Right lobe of liver (tissue), 6 donors: ENCODE results near the gene IL17B. TPM values are rescaled to one million over a fixed set of nuclear protein-coding genes. Genes with fewer than 3 reads are reported as not detected.
A peak's percentile ranks its signal among the peaks of the same experiment; 100 is the strongest.

Experiments
- ATAC-seq, 4 donors: fragments of 200-7000 bp; cut with Tn5 transposase; one replicate each; pipeline ENCODE4 v1.9.1; 2020; ENCODE audit warnings: mild to moderate bottlenecking in 4 of 4, moderate library complexity in 4 of 4
- DNase-seq, 3 donors: peaks; one replicate each; pipeline ENCODE4 v3.0.0-alpha.2; 2020
- H3K27ac ChIP-seq, 3 donors: fragments of 200-600 bp; one replicate each; pipeline ENCODE4 v1.8.0; 2022
- H3K27me3 ChIP-seq, 2 donors: fragments of 200-600 bp; one replicate each; pipeline ENCODE4 v1.8.0; 2022
- H3K36me3 ChIP-seq, 4 donors: fragments of 200-600 bp; sonication (generic) in 1 of 4; one replicate each; pipeline versions ENCODE4 v1.5.1 to v1.8.0; 2017 to 2022; ENCODE audit warnings: control low read depth in 1 of 4
- H3K4me1 ChIP-seq, 4 donors: fragments of 200-600 bp; sonication (generic) in 1 of 4; one replicate each; pipeline versions ENCODE4 v1.5.1 to v1.8.0; 2017 to 2022; ENCODE audit warnings: control low read depth in 1 of 4
- H3K4me3 ChIP-seq, 3 donors: fragments of 200-600 bp; one replicate each; pipeline ENCODE4 v1.8.0; 2022
- H3K9me3 ChIP-seq, 4 donors: fragments of 200-600 bp; sonication (generic) in 1 of 4; one replicate each; pipeline versions ENCODE4 v1.5.1 to v1.8.0; 2017 to 2022; ENCODE audit warnings: control low read depth in 1 of 4
- CTCF ChIP-seq, 4 donors: fragments of 200-600 bp in 3 of 4; fragments of 450-650 bp in 1 of 4; IDR thresholded peaks; one replicate each; pipeline versions ENCODE4 v1.5.1 to v1.8.0; 2016 to 2022; ENCODE audit warnings: antibody characterized with exemption in 4 of 4, mild to moderate bottlenecking in 2 of 4
- POLR2A ChIP-seq: fragments of 450-650 bp; IDR thresholded peaks from one replicate; pipeline ENCODE4 v1.6.1; 2017; ENCODE audit warnings: antibody characterized with exemption, mild to moderate bottlenecking
- WGBS: methylation state at CpG from one replicate; pipeline ENCODE4 v1.1.6; 2018; ENCODE audit warnings: low coverage, low lambda C conversion rate; ENCODE audit not compliant: insufficient coverage; ENCODE audit errors: missing lambda C conversion rate; 5-methylcytosine and 5-hydroxymethylcytosine counted together
- intact Hi-C, 2 donors: fragments of 100-400 bp; cut with DNase I; formaldehyde crosslinking; loops; one replicate each; pipeline versions ENCODE4 v1.11.2 to v1.14.1; 2022
- total RNA-seq, 6 experiments: library from RNA; depleted of rRNA in 2 of 6; stranded (reverse); fragments of >200 nt in 2 of 6; fragmentation: NEBNext Ultra II Directional in 3 of 6; extraction: Animal tissue kit (Norgen Biotek cat#: 25700) in 3 of 6; gene quantifications; one replicate each; pipeline versions ENCODE4 v1.1.0 to v1.2.4, GENCODE V29; 2016 to 2023
- donor health status: DM: no; HTN: yes; CAD: no.
- donor health status: DM: no; HTN: no; CAD: no.
- donor health status: DM: no; HTN: no; CAD: no.
- donor health status: DM: no; HTN: yes; CAD: no.
- donor health status: DM: no; HTN: yes; CAD: no.

Gene IL17B
- total RNA-seq, 6 experiments from 2014 or later = not detected

GRCh38 chr5:149419859-149420544 is 40.9 kb upstream of the IL17B start:
- no peak for TF ChIP-seq POLR2A
- no peak for TF ChIP-seq CTCF (IDR thresholded peaks at IDR 0.05)
- Histone ChIP-seq H3K4me3 (no peak overlapping the region), H3K27me3 (no peaks in the 10 kb centered on the region), H3K36me3 (no peaks in the 10 kb centered on the region), H3K4me1 (no peaks in the 10 kb centered on the region), H3K9me3 (no peaks in the 10 kb centered on the region), H3K27ac (no peak overlapping the region)
- 45% methylated on average over 8 of the region's 13 CpGs for WGBS
- intact Hi-C loops = loop anchor here in 1 of 2 donors (5.0 kb wide), 1 partner anchor 38 kb away; no protein-coding TSS in a partner anchor
- DNase-seq (no peak), ATAC-seq (peak in 1 of 4 donors; percentile 6)

GRCh38 chr5:149419532-149419858 is 40.4 kb upstream of the IL17B start:
- no peaks in the 10 kb centered on the region for H3K9me3 ChIP-seq
- ATAC-seq (no peak), DNase-seq (no peak)
- no peak overlapping the region for H3K4me3 ChIP-seq
- no peaks in the 10 kb centered on the region for H3K4me1 ChIP-seq
- intact Hi-C loops = no loop called here
- no peaks in the 10 kb centered on the region for H3K36me3 ChIP-seq
- 100% methylated on average over 1 of the region's 3 CpGs for WGBS
- no peaks in the 10 kb centered on the region for H3K27me3 ChIP-seq
- no peak for TF ChIP-seq POLR2A
- TF ChIP-seq CTCF (IDR thresholded peaks at IDR 0.05) = no peak
- no peak overlapping the region for H3K27ac ChIP-seq

- ATAC-seq = no peak
- no peak overlapping the region for H3K4me3 ChIP-seq
- H3K4me1 ChIP-seq = no peaks in the 10 kb centered on the region
- H3K36me3 ChIP-seq = no peaks in the 10 kb centered on the region
- TF ChIP-seq CTCF (IDR thresholded peaks at IDR 0.05) (no peak), POLR2A (no peak)
- no peaks in the 10 kb centered on the region for H3K27me3 ChIP-seq
- intact Hi-C loops = no loop called here
- no peak overlapping the region for H3K27ac ChIP-seq
- 64% methylated on average over 6 of the region's 6 CpGs for WGBS
- no peak for DNase-seq
- H3K9me3 ChIP-seq = no peaks in the 10 kb centered on the region
These were observed 39.9 kb upstream of the IL17B start for GRCh38 chr5:149418910-149419531.

- no peak overlapping the region for H3K4me3 ChIP-seq
- H3K27ac ChIP-seq = no peak overlapping the region
- intact Hi-C loops = no loop called here
- no peaks in the 10 kb centered on the region for H3K36me3 ChIP-seq
- no peak for TF ChIP-seq POLR2A
- no peak for TF ChIP-seq CTCF (IDR thresholded peaks at IDR 0.05)
- H3K27me3 ChIP-seq = no peaks in the 10 kb centered on the region
- H3K9me3 ChIP-seq = no peaks in the 10 kb centered on the region
- no peak for ATAC-seq
- no peak for DNase-seq
- H3K4me1 ChIP-seq = no peaks in the 10 kb centered on the region
- WGBS = 38% methylated on average over 3 of the region's 9 CpGs
These were observed 38.7 kb upstream of the IL17B start for GRCh38 chr5:149417711-149418368.
